Measurements from ENCODE around the gene LRMDA. TPM values are rescaled to one million over a fixed set of nuclear protein-coding genes. Genes with fewer than 3 reads are reported as not detected.

Gene LRMDA
- polyA plus RNA-seq, 3 donors, result 39.8 to 59.6 (median 56.4) TPM

- no peak overlapping the region for H3K27ac Mint-ChIP-seq
- no peak overlapping the region for H3K4me3 ChIP-seq (replicated peaks in 1 of 3; ENCODE audit: low read depth in 2 of 3, low read length in 3 of 3)
- no peak overlapping the region for H2AFZ ChIP-seq (ENCODE audit: insufficient read depth, low read depth, low read length, poor library complexity, severe bottlenecking)
- no peaks in the 10 kb centered on the region for H3K4me1 Mint-ChIP-seq
- no peaks in the 10 kb centered on the region for H3K36me3 ChIP-seq (replicated peaks in 1 of 2; ENCODE audit: control insufficient read depth in 1 of 2, insufficient read depth in 2 of 2, low read length in 2 of 2)
- TF ChIP-seq CTCF (IDR thresholded peaks at IDR 0.05), result no peak
- H3K4me3 Mint-ChIP-seq, result no peak overlapping the region
- peaks cover 2% of the 10 kb centered on the region for H4K20me1 ChIP-seq (ENCODE audit: insufficient read depth, low read length)
- H3K36me3 Mint-ChIP-seq, result peaks cover 0 to 7% of the 10 kb centered on the region in 2 donors
- no peaks in the 10 kb centered on the region for H3K27me3 Mint-ChIP-seq (ENCODE audit: low read depth in 3 of 3)
- H3K9ac ChIP-seq (ENCODE audit: insufficient read depth, low read length, poor library complexity, severe bottlenecking), result no peak overlapping the region
- H3K27ac ChIP-seq (ENCODE audit: low read depth in 1 of 2, low read length in 2 of 2), result no peak overlapping the region
- no peak overlapping the region for H3K4me2 ChIP-seq (replicated peaks; ENCODE audit: extremely low read depth, low read length, poor library complexity, severe bottlenecking)
- no peaks in the 10 kb centered on the region for H3K27me3 ChIP-seq (ENCODE audit: control insufficient read depth in 2 of 2, insufficient read depth in 2 of 2, low read length in 2 of 2)
- DNase-seq, result no peak
- H3K9me3 ChIP-seq (replicated peaks in 1 of 2; ENCODE audit: control insufficient read depth in 1 of 2, insufficient read depth in 1 of 2, low read length in 2 of 2), result no peaks in the 10 kb centered on the region
- H3K4me1 ChIP-seq (ENCODE audit: control insufficient read depth in 1 of 2, insufficient read depth in 2 of 2, low read length in 2 of 2), result no peaks in the 10 kb centered on the region
- peaks cover 0 to 1% (median 0%) of the 10 kb centered on the region in 7 donors for H3K9me3 Mint-ChIP-seq
- H3K79me2 ChIP-seq (ENCODE audit: insufficient read depth, low read length), result no peaks in the 10 kb centered on the region
- intact Hi-C loops (cut with micrococcal nuclease), result no loop called here
Observed at GRCh38 chr10:75895259-75895658, 463.8 kb downstream of the LRMDA start.

- Histone ChIP-seq H3K4me2 (replicated peaks; ENCODE audit: extremely low read depth, low read length, poor library complexity, severe bottlenecking) (no peak overlapping the region), H3K27me3 (ENCODE audit: control insufficient read depth in 2 of 2, insufficient read depth in 2 of 2, low read length in 2 of 2) (no peaks in the 10 kb centered on the region), H3K4me1 (ENCODE audit: control insufficient read depth in 1 of 2, insufficient read depth in 2 of 2, low read length in 2 of 2) (no peaks in the 10 kb centered on the region), H3K9ac (ENCODE audit: insufficient read depth, low read length, poor library complexity, severe bottlenecking) (no peak overlapping the region), H3K4me3 (replicated peaks in 1 of 3; ENCODE audit: low read depth in 2 of 3, low read length in 3 of 3) (no peak overlapping the region), H4K20me1 (ENCODE audit: insufficient read depth, low read length) (peaks cover 6% of the 10 kb centered on the region), H2AFZ (ENCODE audit: insufficient read depth, low read depth, low read length, poor library complexity, severe bottlenecking) (no peak overlapping the region), H3K36me3 (replicated peaks in 1 of 2; ENCODE audit: control insufficient read depth in 1 of 2, insufficient read depth in 2 of 2, low read length in 2 of 2) (no peaks in the 10 kb centered on the region), H3K9me3 (replicated peaks in 1 of 2; ENCODE audit: control insufficient read depth in 1 of 2, insufficient read depth in 1 of 2, low read length in 2 of 2) (no peaks in the 10 kb centered on the region), H3K79me2 (ENCODE audit: insufficient read depth, low read length) (no peaks in the 10 kb centered on the region), H3K27ac (ENCODE audit: low read depth in 1 of 2, low read length in 2 of 2) (no peak overlapping the region)
- DNase-seq, result no peak
- TF ChIP-seq CTCF (IDR thresholded peaks at IDR 0.05), result no peak
- Mint-ChIP-seq H3K4me3 (no peak overlapping the region), H3K4me1 (peaks cover 8% of the 10 kb centered on the region), H3K27me3 (ENCODE audit: low read depth in 3 of 3) (no peaks in the 10 kb centered on the region), H3K36me3 (peaks cover 2% of the 10 kb centered on the region in 2 donors), H3K27ac (peak overlapping the region in 1 of 7 donors; percentile 68), H3K9me3 (no peaks in the 10 kb centered on the region)
- 100% methylated on average over 2 of the region's 3 CpGs for WGBS (ENCODE audit: insufficient coverage)
- intact Hi-C loops (cut with micrococcal nuclease), result no loop called here
Observed at GRCh38 chr10:75899816-75900390, 468.5 kb downstream of the LRMDA start.

Measured in CD14-positive monocyte (primary cell).